Caco-2 (cell line): ENCODE results near the gene TLE3. TPM values are rescaled to one million over a fixed set of nuclear protein-coding genes. Genes with fewer than 3 reads are reported as not detected.
A peak's percentile ranks its signal among the peaks of the same experiment; 100 is the strongest.

Source experiments
- BruUV-seq: library from RNA; stranded (reverse); fragments of 400-500 nt; replicated peaks from 2 replicates; lab custom pipeline; 2021; lab: Mats Ljungman, UMichigan
- CTCF ChIA-PET: fragments of 300-600 bp; sonication (Branson Sonifier 250); formaldehyde crosslinking; loops from one replicate; lab custom pipeline; 2022; ENCODE audit warnings: antibody characterized with exemption; lab: Charles Lee
- POLR2A ChIA-PET: fragments of 300-600 bp; sonication (Branson Sonifier 250); formaldehyde crosslinking; loops from one replicate; lab custom pipeline; 2022; ENCODE audit warnings: antibody characterized with exemption; lab: Charles Lee
- DNase-seq, 2 experiments: peaks; one replicate each; pipeline versions ENCODE4 v3.0.0 to v3.0.0-alpha.2; 2020 to 2022
- H3K27me3 ChIP-seq: replicated peaks from 2 replicates; pipeline ENCODE4 v1.6.0; 2011; ENCODE audit warnings: low read length; ENCODE audit not compliant: control insufficient read depth, insufficient read depth
- H3K36me3 ChIP-seq: 2 replicates; pipeline ENCODE4 v1.5.1; 2011; ENCODE audit warnings: low read length; ENCODE audit not compliant: control insufficient read depth, insufficient read depth
- H3K4me1 ChIP-seq: fragments of 250-450 bp; sonication (Bioruptor Pico); 2 replicates; pipeline ENCODE4 v1.5.1; 2020; ENCODE audit warnings: mild to moderate bottlenecking
- H3K4me3 ChIP-seq: 2 replicates; pipeline ENCODE4 v1.5.1; 2011; ENCODE audit warnings: low read depth, mild to moderate bottlenecking, control low read depth, low read length
- H3K9me3 ChIP-seq: fragments of 250-450 bp; sonication (Bioruptor Pico); 2 replicates; pipeline ENCODE4 v1.5.1; 2020; ENCODE audit warnings: mild to moderate bottlenecking, moderate library complexity
- H3K27ac Mint-ChIP-seq: one replicate; pipeline ENCODE4 v1.8.0; 2022; ENCODE audit warnings: mixed read lengths; ENCODE audit not compliant: unreplicated experiment
- H3K27me3 Mint-ChIP-seq: one replicate; pipeline ENCODE4 v1.8.0; 2022; ENCODE audit warnings: mixed read lengths; ENCODE audit not compliant: insufficient read depth, unreplicated experiment
- H3K36me3 Mint-ChIP-seq: one replicate; pipeline ENCODE4 v1.8.0; 2022; ENCODE audit warnings: mild to moderate bottlenecking, mixed read lengths; ENCODE audit not compliant: insufficient read depth, unreplicated experiment
- H3K4me1 Mint-ChIP-seq: one replicate; pipeline ENCODE4 v1.8.0; 2022; ENCODE audit warnings: low read depth, mixed read lengths; ENCODE audit not compliant: unreplicated experiment
- H3K4me3 Mint-ChIP-seq: one replicate; pipeline ENCODE4 v1.8.0; 2022; ENCODE audit warnings: mild to moderate bottlenecking, moderate library complexity, mixed read lengths; ENCODE audit not compliant: unreplicated experiment
- H3K9me3 Mint-ChIP-seq: one replicate; pipeline ENCODE4 v1.8.0; 2022; ENCODE audit warnings: mixed read lengths; ENCODE audit not compliant: unreplicated experiment
- intact Hi-C: fragments of 100-400 bp; cut with micrococcal nuclease; formaldehyde crosslinking; loops from one replicate; pipeline ENCODE4 v1.10.0; 2022; ENCODE audit not compliant: unreplicated experiment
- total RNA-seq: library from RNA; stranded (reverse); gene quantifications from 2 replicates; pipeline ENCODE4 v1.2.3, GENCODE V29; 2022
- TF ChIP-seq, protein P1 (sequence below), 2 experiments: fragments of 200-600 bp in 1 of 2; IDR thresholded peaks; 1 replicate in 1 of 2; 2 replicates in 1 of 2; pipeline versions ENCODE4 v1.5.1 to v1.8.0; 2011 to 2022; ENCODE audit warnings: antibody characterized with exemption in 1 of 2, control low read depth in 1 of 2, inconsistent platforms in 1 of 2, low read depth in 1 of 2, low read length in 1 of 2, mild to moderate bottlenecking in 1 of 2, moderate library complexity in 1 of 2; ENCODE audit not compliant: insufficient read depth in 1 of 2, severe bottlenecking in 1 of 2, unreplicated experiment in 1 of 2

Gene TLE3
- total RNA-seq, 1 experiment from 2014 or later = 105 TPM

GRCh38 chr15:70101459-70102113 is 3.9 kb upstream of the TLE3 start:
- peak; percentile 85 to 89 for DNase-seq
- intact Hi-C loops = loop anchor here (1.0 to 2.0 kb wide), 3 partner anchors 10 to 79 kb away; no protein-coding TSS in a partner anchor
- Mint-ChIP-seq H3K27ac (no peak overlapping the region), H3K9me3 (no peaks in the 10 kb centered on the region), H3K27me3 (no peaks in the 10 kb centered on the region), H3K36me3 (peaks cover 27% of the 10 kb centered on the region), H3K4me3 (peak overlapping the region; percentile 98), H3K4me1 (no peaks in the 10 kb centered on the region)
- Histone ChIP-seq H3K36me3 (no peaks in the 10 kb centered on the region), H3K4me3 (peak overlapping the region; percentile 48), H3K27me3 (no peaks in the 10 kb centered on the region), H3K9me3 (no peaks in the 10 kb centered on the region), H3K4me1 (peaks cover 16% of the 10 kb centered on the region)
- TF ChIP-seq, protein P1, sequence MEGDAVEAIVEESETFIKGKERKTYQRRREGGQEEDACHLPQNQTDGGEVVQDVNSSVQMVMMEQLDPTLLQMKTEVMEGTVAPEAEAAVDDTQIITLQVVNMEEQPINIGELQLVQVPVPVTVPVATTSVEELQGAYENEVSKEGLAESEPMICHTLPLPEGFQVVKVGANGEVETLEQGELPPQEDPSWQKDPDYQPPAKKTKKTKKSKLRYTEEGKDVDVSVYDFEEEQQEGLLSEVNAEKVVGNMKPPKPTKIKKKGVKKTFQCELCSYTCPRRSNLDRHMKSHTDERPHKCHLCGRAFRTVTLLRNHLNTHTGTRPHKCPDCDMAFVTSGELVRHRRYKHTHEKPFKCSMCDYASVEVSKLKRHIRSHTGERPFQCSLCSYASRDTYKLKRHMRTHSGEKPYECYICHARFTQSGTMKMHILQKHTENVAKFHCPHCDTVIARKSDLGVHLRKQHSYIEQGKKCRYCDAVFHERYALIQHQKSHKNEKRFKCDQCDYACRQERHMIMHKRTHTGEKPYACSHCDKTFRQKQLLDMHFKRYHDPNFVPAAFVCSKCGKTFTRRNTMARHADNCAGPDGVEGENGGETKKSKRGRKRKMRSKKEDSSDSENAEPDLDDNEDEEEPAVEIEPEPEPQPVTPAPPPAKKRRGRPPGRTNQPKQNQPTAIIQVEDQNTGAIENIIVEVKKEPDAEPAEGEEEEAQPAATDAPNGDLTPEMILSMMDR (IDR thresholded peaks at IDR 0.05; ENCODE audit: insufficient read depth in 1 of 2, low read depth in 1 of 2, low read length in 1 of 2, severe bottlenecking in 1 of 2, unreplicated experiment in 1 of 2) = no peak
- ChIA-PET POLR2A (interaction anchor here (0.6 to 1.4 kb wide), 4 partner anchors 10 to 559 kb away, joined by 4 to 18 read pairs (median 12); no protein-coding TSS in a partner anchor), CTCF (interaction anchor here (0.7 to 3.0 kb wide), 5 partner anchors 10 to 634 kb away, joined by 3 to 20 read pairs (median 8); no protein-coding TSS in a partner anchor)
- no TSS peak for BruUV-seq

DNA sequence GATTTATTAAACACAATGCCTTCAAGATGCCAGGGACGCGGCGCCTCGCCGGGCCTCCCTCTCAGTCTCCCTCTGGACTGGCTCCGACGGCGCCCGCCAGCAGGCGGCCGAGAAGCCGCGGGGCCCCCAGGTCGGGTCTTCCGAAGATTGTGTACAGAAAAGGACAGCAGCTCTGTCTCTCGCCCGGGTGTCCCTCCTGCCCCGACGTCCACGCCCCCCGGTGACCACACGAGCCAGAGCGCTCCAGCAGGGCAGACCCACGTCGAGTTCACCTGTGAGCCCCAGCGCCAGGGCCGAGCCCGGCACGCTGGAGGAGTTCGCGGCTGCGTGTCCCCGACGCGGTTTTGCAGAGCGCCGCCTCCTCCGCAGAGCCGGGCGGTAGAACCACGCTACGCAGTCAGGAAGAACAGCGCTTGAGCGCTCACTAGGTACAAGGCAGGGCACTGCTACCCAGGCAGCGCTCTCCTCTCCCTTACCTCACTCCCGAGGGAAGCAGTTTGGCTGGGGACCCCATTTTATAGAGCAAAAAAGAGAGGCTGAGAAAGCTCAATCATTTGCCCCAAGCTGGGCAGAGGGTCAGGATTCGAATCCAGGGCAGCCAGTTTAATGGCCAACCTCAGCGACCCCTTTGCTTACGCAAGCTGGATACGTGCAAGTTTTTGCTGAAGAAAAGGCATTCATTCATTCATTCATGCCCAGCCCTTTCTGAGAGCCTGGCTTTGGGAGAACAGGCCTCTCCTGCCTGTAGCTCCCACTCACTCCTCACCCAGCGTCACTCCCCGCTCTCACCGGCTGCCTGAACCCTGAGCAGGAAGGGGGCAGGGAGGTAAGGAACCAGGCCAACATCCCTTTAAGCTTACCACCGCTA is 3.0 kb upstream of the TLE3 start:
- TF ChIP-seq, protein P1 (IDR thresholded peaks at IDR 0.05; ENCODE audit: insufficient read depth in 1 of 2, low read depth in 1 of 2, low read length in 1 of 2, severe bottlenecking in 1 of 2, unreplicated experiment in 1 of 2) = peak; percentile 47 to 54
- Histone ChIP-seq H3K4me3 (peak overlapping the region; percentile 48), H3K36me3 (no peaks in the 10 kb centered on the region), H3K27me3 (no peaks in the 10 kb centered on the region), H3K4me1 (peaks cover 16% of the 10 kb centered on the region), H3K9me3 (no peaks in the 10 kb centered on the region)
- Mint-ChIP-seq H3K36me3 (peaks cover 36% of the 10 kb centered on the region), H3K9me3 (no peaks in the 10 kb centered on the region), H3K27ac (peak overlapping the region; percentile 99), H3K4me3 (peak overlapping the region; percentile 98), H3K27me3 (no peaks in the 10 kb centered on the region), H3K4me1 (no peaks in the 10 kb centered on the region)
- ChIA-PET CTCF (interaction anchor here (0.7 to 3.0 kb wide), 6 partner anchors 11 to 633 kb away, joined by 3 to 20 read pairs (median 8); no protein-coding TSS in a partner anchor), POLR2A (interaction anchor here (0.6 to 1.7 kb wide), 7 partner anchors 10 to 558 kb away, joined by 4 to 18 read pairs (median 11); no protein-coding TSS in a partner anchor)
- BruUV-seq = no TSS peak
- DNase-seq = peak; percentile 68 to 80
- intact Hi-C loops = loop anchor here (1.0 to 2.0 kb wide), 3 partner anchors 11 to 80 kb away; no protein-coding TSS in a partner anchor
